SK-N-DZ (cell line): ENCODE data around the gene FGF19. TPM values are rescaled to one million over a fixed set of nuclear protein-coding genes. Genes with fewer than 3 reads are reported as not detected.

Source experiments
- DNase-seq: peaks from one replicate; pipeline ENCODE4 v3.0.0-alpha.2; 2015; ENCODE audit warnings: low spot score
- polyA plus RNA-seq, 2 experiments: library from polyadenylated mRNA; depleted of rRNA; stranded (reverse); fragments of >200 nt; gene quantifications; 2 replicates each; pipeline ENCODE4 v1.2.3, GENCODE V29; 2014

FGF19 gene
- not detected in 2 replicates for polyA plus RNA-seq (2014; cell fraction: cytosol; rRNA removed)
- not detected in 2 replicates for polyA plus RNA-seq (2014; cell fraction: nucleus; rRNA removed)

- no peak for DNase-seq
Measured at GRCh38 chr11:69703768-69704507, at the start of gene FGF19. TSS of gene FGF19 (minus strand) at chr11:69704022. CDS start at chr11:69703876, 146 bp downstream.

- DNase-seq = no peak
Measured at GRCh38 chr11:69752890-69753289, 49.1 kb upstream of the FGF19 start.

GRCh38 chr11:69750875-69751597 lies 47.2 kb upstream of the FGF19 start:
- DNase-seq = no peak

GRCh38 chr11:69750108-69750850 lies 46.5 kb upstream of the FGF19 start:
- no peak for DNase-seq

GRCh38 chr11:69748637-69749036 lies 44.8 kb upstream of the FGF19 start:
- no peak for DNase-seq

- DNase-seq = no peak
Measured at GRCh38 chr11:69746752-69747742, 43.2 kb upstream of the FGF19 start.

- no peak for DNase-seq
Measured at GRCh38 chr11:69746140-69746539, 42.3 kb upstream of the FGF19 start.

- DNase-seq = no peak
Measured at GRCh38 chr11:69745201-69745600, 41.4 kb upstream of the FGF19 start.

GRCh38 chr11:69744435-69744834 lies 40.6 kb upstream of the FGF19 start:
- no peak for DNase-seq

- no peak for DNase-seq
Measured at GRCh38 chr11:69734841-69735240, 31.0 kb upstream of the FGF19 start.

- DNase-seq = no peak
Measured at GRCh38 chr11:69734367-69734766, 30.5 kb upstream of the FGF19 start.

- no peak for DNase-seq
Measured at GRCh38 chr11:69732910-69733309, 29.1 kb upstream of the FGF19 start.

- DNase-seq = no peak
Measured at GRCh38 chr11:69731110-69731509, 27.3 kb upstream of the FGF19 start.

GRCh38 chr11:69730500-69730899 lies 26.7 kb upstream of the FGF19 start:
- no peak for DNase-seq

GRCh38 chr11:69729252-69729651 lies 25.4 kb upstream of the FGF19 start:
- no peak for DNase-seq

GRCh38 chr11:69727266-69727665 lies 23.4 kb upstream of the FGF19 start:
- DNase-seq = no peak

- no peak for DNase-seq
Measured at GRCh38 chr11:69726481-69726880, 22.7 kb upstream of the FGF19 start.

GRCh38 chr11:69726019-69726418 lies 22.2 kb upstream of the FGF19 start:
- no peak for DNase-seq

GRCh38 chr11:69721745-69722144 lies 17.9 kb upstream of the FGF19 start:
- DNase-seq = no peak

- no peak for DNase-seq
Measured at GRCh38 chr11:69721106-69721505, 17.3 kb upstream of the FGF19 start.

- no peak for DNase-seq
Measured at GRCh38 chr11:69718912-69719311, 15.1 kb upstream of the FGF19 start.
